Fibroblast of pulmonary artery (primary cell): Measurements from ENCODE around the gene ADAP1.

Source experiments
- DNase-seq: peaks from one replicate; pipeline ENCODE4 v3.0.0-alpha.2; 2010; ENCODE audit warnings: low read depth
- H3K4me3 ChIP-seq: replicated peaks from 2 replicates; pipeline ENCODE4 v1.5.1; 2011; ENCODE audit warnings: low read depth, mild to moderate bottlenecking, control low read depth, low read length, moderate library complexity
- CTCF ChIP-seq: IDR thresholded peaks from 2 replicates; pipeline ENCODE4 v1.5.1; 2011; ENCODE audit warnings: mild to moderate bottlenecking, control low read depth, low read length, inconsistent platforms; ENCODE audit errors: missing control alignments

Gene ADAP1

DNA sequence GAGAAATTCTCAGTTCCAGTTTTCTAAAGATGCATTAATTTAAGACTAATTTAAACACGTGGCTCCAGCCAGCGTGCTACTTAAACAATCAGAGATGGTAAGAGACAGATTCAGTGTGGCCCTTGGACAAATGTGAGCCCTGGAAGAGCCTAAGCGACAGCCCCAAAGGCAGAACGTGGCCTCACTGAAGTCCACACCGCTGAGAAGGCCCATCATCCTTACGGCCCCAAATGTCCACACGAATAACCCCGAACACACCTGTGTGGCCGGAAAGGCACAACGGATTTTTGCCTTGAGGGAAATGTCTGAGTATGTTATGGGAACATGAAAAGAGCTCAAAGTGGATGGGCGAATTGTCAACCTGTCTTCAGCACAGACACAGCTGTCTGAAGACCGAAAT, 17.6 kb upstream of the ADAP1 start:
- no peak for TF ChIP-seq CTCF
- H3K4me3 ChIP-seq: no peak overlapping the region
- no peak for DNase-seq

- no peak overlapping the region for H3K4me3 ChIP-seq
- DNase-seq: no peak
- no peak for TF ChIP-seq CTCF
These were observed 16.3 kb upstream of the ADAP1 start for GRCh38 chr7:970744-971143.

DNA sequence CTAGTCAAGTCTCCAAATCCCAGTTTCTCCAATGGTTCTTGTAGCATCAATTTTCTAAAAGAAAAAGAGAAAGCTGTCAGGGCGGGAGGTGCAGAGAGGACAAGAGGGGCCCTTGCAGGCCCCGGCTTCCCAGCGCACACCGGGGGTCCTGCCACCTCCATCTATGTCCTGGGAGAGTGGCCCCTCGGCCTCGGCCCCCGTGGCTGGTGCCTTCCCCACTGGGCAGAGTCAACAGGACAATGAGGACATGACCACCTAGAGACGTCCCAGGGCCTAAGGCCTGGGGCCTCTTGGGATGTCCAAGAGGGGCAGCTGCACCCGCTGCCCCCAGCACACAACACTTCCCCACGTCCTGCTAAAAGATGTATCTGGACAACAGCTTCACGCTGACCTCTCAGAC, 14.9 kb upstream of the ADAP1 start:
- H3K4me3 ChIP-seq: no peak overlapping the region
- no peak for TF ChIP-seq CTCF
- no peak for DNase-seq

DNA sequence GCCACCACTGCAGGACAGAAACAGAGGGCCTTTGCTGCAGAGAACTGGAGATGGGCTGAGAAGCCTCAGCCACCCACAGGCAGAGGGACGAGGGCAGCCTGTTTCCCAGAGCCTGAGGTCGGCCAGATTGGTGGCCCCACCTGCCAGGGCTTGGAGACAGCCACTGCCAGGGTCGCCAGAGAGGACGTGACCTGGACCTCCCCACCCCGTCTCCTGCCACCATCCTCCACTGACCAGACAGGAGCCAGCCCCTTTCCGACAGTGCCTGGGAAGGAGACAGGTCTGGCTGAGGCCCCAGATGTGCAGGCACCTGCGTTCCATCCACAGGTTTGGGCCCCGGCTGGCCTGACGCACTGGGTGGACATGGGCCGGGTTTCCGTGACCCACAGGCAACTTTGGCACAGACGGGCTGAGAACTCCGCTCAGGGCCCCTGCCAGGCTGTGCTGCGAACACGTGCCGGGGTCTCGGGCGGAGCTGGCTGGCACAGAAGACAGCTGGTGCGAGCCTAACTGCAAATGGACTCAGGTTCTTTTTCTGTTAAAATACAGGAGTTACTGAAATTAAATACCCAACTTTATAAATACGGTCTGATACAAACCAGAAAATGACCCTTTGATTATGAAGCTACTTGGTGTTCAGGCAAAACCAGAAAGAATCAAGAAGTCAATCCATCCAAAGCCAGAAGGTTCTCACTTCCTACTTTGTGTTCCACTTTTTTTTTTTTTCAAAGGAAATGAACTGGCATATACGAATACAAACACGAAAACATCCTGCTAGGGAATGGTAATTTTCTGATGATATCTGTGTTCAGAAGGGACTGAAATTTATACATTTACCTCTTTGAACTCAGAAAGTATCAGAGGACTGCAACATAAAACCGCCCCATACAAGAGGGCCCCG, 14.0 kb upstream of the ADAP1 start:
- no peak for TF ChIP-seq CTCF
- DNase-seq: no peak
- H3K4me3 ChIP-seq: no peak overlapping the region

GRCh38 chr7:967361-968082, 13.0 kb upstream of the ADAP1 start:
- no peak overlapping the region for H3K4me3 ChIP-seq
- DNase-seq: no peak
- TF ChIP-seq CTCF: no peak

- no peak for TF ChIP-seq CTCF
- H3K4me3 ChIP-seq: no peak overlapping the region
- DNase-seq: no peak
These were observed 12.0 kb upstream of the ADAP1 start for GRCh38 chr7:966291-967069.
